ENCODE data around the gene PHACTR1. TPM values are rescaled to one million over a fixed set of nuclear protein-coding genes. Genes with fewer than 3 reads are reported as not detected.

Gene PHACTR1
- total and polyA plus RNA-seq, 2 experiments from 2014 or later: 11.2 to 33.9 TPM

DNA sequence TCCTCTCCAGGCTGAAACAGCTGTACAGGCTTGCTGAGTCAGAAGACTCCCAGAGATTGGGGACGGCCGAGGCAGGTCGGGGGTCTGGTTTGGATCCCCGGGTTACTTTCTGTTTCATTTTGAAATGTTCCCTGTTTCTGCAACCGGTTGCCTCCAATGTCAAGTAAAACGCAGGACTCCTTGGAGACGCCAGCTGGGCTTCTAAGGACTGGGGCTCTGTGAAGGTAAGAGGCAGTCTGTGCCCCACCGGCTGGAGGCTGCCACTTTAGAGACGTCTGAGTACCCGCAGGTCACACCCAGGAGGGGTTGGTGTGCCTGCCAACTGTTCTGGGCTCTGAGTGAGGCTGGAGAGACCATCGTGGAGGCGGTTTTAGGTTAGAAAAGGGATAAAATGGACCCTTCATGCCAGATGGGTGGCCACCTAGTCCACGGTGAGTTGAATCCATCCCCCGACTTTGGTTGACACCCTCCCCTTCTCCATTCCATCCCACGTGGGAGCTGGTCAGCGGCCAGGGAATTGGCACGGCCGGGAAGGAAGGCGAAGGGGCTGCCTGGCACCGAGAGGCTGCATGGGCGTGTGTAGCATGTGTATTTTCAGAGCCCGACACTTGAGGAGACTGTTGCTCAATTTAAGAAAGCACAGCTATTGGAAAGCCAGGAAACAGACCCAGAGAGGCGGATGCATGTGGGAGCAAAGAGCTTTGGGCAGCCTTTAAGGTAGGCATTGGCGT, 240.9 kb downstream of the PHACTR1 start:
- Histone ChIP-seq H3K9me3 (ENCODE audit: low read depth) (no peaks in the 10 kb centered on the region), H3K4me1 (ENCODE audit: low read depth) (peaks cover 44% of the 10 kb centered on the region), H3K36me3 (no peaks in the 10 kb centered on the region), H3K27ac (no peak overlapping the region), H3K4me3 (peak overlapping the region; percentile 29), H3K27me3 (peaks cover 2% of the 10 kb centered on the region)
- DNase-seq (ENCODE audit: low read depth in 1 of 2, low spot score in 1 of 2): peak; percentile 45 to 82
- TF ChIP-seq CTCF (IDR thresholded peaks at IDR 0.05; ENCODE audit: low read depth, low read length): no peak

DNA sequence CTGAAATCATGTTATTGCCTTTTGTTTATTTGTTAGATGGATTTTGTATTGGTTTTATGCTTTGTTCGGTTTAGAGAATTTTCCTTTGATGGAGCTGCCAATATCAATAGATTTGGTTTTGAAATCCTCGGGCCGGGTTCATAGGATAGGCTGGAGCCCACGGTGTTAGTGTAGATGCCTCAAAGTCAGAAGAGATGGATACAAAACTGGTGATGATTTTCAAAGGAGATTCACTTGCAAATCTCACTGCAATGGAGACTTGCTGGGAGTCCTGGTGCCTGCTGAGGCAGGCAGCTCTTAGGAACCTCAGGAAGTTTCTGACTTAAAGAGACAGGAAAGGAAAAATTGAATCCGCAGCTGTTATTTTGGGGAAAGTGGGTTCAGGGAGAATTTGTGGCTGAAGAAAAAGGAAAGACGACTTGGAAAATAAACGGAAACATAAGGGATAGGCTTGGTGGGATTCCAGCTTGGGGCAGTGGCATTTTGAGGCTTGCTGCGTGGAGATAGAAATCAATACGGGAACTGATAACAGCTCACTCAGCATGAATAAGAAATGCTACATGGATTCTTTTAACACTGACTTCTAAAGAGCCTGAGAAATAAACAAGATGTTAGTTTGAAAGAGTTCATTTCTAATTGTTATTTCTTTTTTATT, 241.6 kb downstream of the PHACTR1 start:
- DNase-seq (ENCODE audit: low read depth in 1 of 2, low spot score in 1 of 2): peak in 1 of 2 donors; percentile 52
- Histone ChIP-seq H3K27ac (no peak overlapping the region), H3K9me3 (ENCODE audit: low read depth) (no peaks in the 10 kb centered on the region)

DNA sequence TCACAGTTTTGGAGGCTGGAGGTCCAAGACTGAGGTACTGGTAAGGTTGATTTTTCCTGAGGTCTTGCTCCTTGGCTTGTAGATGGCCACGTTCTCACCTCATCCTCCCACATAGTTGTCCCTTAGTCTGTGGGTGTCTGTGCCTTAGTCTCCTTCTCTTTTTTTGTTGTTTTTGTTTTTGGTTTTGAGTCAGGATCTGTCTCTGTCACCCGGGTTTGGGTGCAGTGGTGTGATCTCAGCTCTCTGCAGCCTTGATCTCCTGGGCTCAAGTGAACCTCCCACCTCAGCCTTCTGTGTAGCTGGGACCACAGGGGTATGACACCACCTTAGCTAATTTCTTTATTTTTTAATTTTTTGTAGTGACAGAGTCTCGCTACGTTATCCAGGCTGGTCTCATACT, 245.2 kb downstream of the PHACTR1 start:
- no peak for TF ChIP-seq CTCF (IDR thresholded peaks at IDR 0.05; ENCODE audit: low read depth, low read length)
- Histone ChIP-seq H3K4me1 (ENCODE audit: low read depth) (peaks cover 32% of the 10 kb centered on the region), H3K9me3 (ENCODE audit: low read depth) (no peaks in the 10 kb centered on the region), H3K36me3 (no peaks in the 10 kb centered on the region), H3K4me3 (no peak overlapping the region), H3K27ac (no peak overlapping the region), H3K27me3 (peaks cover 2% of the 10 kb centered on the region)
- no peak for DNase-seq (ENCODE audit: low read depth in 1 of 2, low spot score in 1 of 2)

More for the DNA sequence above, 241.6 kb downstream of the PHACTR1 start:
- peaks cover 2% of the 10 kb centered on the region for H3K27me3 ChIP-seq
- no peak for TF ChIP-seq CTCF (IDR thresholded peaks at IDR 0.05; ENCODE audit: low read depth, low read length)
- H3K4me3 ChIP-seq: peak overlapping the region; percentile 29
- H3K4me1 ChIP-seq (ENCODE audit: low read depth): peaks cover 44% of the 10 kb centered on the region
- H3K36me3 ChIP-seq: no peaks in the 10 kb centered on the region

- DNase-seq (ENCODE audit: low read depth in 1 of 2, low spot score in 1 of 2): no peak
- TF ChIP-seq CTCF (IDR thresholded peaks at IDR 0.05; ENCODE audit: low read depth, low read length): no peak
- H3K27ac ChIP-seq: no peak overlapping the region
- H3K9me3 ChIP-seq (ENCODE audit: low read depth): no peaks in the 10 kb centered on the region
- peaks cover 2% of the 10 kb centered on the region for H3K27me3 ChIP-seq
- H3K4me1 ChIP-seq (ENCODE audit: low read depth): peaks cover 28% of the 10 kb centered on the region
- no peak overlapping the region for H3K4me3 ChIP-seq
- H3K36me3 ChIP-seq: no peaks in the 10 kb centered on the region
These were observed 246.0 kb downstream of the PHACTR1 start for GRCh38 chr6:12962529-12962928.

- DNase-seq (ENCODE audit: low read depth in 1 of 2, low spot score in 1 of 2): peak in 1 of 2 donors; percentile 52
- no peak overlapping the region for H3K4me3 ChIP-seq
- H3K27me3 ChIP-seq: peaks cover 2% of the 10 kb centered on the region
- no peak overlapping the region for H3K27ac ChIP-seq
- H3K4me1 ChIP-seq (ENCODE audit: low read depth): peaks cover 24% of the 10 kb centered on the region
- no peaks in the 10 kb centered on the region for H3K36me3 ChIP-seq
- TF ChIP-seq CTCF (IDR thresholded peaks at IDR 0.05; ENCODE audit: low read depth, low read length): no peak
- H3K9me3 ChIP-seq (ENCODE audit: low read depth): no peaks in the 10 kb centered on the region
These were observed 246.4 kb downstream of the PHACTR1 start for GRCh38 chr6:12962987-12963386.
